ENCODE measurements around the gene ERC2.

Gene ERC2

DNA sequence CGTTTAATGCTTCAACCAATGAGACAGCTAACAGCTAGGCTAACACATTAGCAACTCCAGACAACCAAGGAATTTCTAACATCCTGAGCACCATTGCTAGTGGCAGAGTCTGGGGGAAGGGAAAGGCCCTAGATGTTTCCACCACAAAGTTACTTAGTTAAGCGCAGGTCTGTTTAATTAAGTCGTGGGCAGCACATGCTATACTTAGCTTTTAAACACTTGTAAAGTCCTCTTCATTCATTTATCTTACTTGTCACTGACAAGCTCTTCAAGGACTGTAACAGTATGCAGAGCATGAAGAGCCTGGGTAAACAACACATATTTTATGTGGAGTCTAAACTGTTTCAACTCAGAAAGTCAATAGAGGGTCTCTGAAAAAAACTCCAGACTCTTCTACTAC, 760.0 kb downstream of the ERC2 start:
- FAIRE-seq (no peak), DNase-seq (ENCODE audit: insufficient read length, low spot score) (no peak)
- TF ChIP-seq SPI1 (IDR thresholded peaks at IDR 0.05; ENCODE audit: low read depth, low read length) (no peak), POLR2A (IDR thresholded peaks at IDR 0.05; ENCODE audit: low read depth, low read length) (no peak), POU2F2 (IDR thresholded peaks at IDR 0.05; ENCODE audit: low read depth, low read length) (no peak), PAX5 (IDR thresholded peaks at IDR 0.05; ENCODE audit: insufficient read depth, low read length, severe bottlenecking) (no peak), TAF1 (IDR thresholded peaks at IDR 0.05; ENCODE audit: low read depth, low read length) (no peak), POLR2AphosphoS5 (IDR thresholded peaks at IDR 0.05; ENCODE audit: low read depth, low read length) (no peak)

GRCh38 chr3:55704521-55704920, 763.7 kb downstream of the ERC2 start:
- FAIRE-seq (no peak), DNase-seq (ENCODE audit: insufficient read length, low spot score) (no peak)
- TF ChIP-seq POLR2AphosphoS5 (IDR thresholded peaks at IDR 0.05; ENCODE audit: low read depth, low read length) (no peak), SPI1 (IDR thresholded peaks at IDR 0.05; ENCODE audit: low read depth, low read length) (no peak), PAX5 (IDR thresholded peaks at IDR 0.05; ENCODE audit: insufficient read depth, low read length, severe bottlenecking) (no peak), POLR2A (IDR thresholded peaks at IDR 0.05; ENCODE audit: low read depth, low read length) (no peak), POU2F2 (IDR thresholded peaks at IDR 0.05; ENCODE audit: low read depth, low read length) (no peak), TAF1 (IDR thresholded peaks at IDR 0.05; ENCODE audit: low read depth, low read length) (no peak)

DNA sequence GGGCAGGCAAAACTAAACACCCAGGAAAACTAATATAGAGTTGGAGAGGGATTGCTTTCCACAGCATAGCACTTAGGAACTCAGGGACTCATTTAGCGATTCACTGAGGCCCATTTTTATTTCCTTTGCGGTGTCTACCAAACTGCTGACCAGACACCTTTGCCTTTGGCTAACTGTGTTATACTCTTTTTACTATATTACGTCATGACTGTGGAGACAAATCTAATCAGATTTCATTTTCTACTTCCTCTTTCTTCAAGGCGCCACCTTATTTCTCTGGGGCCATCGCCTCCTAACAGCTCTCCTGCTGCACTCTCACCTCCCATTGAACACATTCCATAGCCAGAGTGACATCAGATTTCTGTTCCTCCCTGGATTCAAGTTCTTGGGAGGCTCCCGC, 765.4 kb downstream of the ERC2 start:
- DNase-seq (ENCODE audit: insufficient read length, low spot score) (no peak), FAIRE-seq (no peak)
- no peak for TF ChIP-seq POU2F2 (IDR thresholded peaks at IDR 0.05; ENCODE audit: low read depth, low read length)
- no peak for TF ChIP-seq PAX5 (IDR thresholded peaks at IDR 0.05; ENCODE audit: insufficient read depth, low read length, severe bottlenecking)
- no peak for TF ChIP-seq TAF1 (IDR thresholded peaks at IDR 0.05; ENCODE audit: low read depth, low read length)
- no peak for TF ChIP-seq POLR2AphosphoS5 (IDR thresholded peaks at IDR 0.05; ENCODE audit: low read depth, low read length)
- TF ChIP-seq SPI1 (IDR thresholded peaks at IDR 0.05; ENCODE audit: low read depth, low read length): no peak
- TF ChIP-seq POLR2A (IDR thresholded peaks at IDR 0.05; ENCODE audit: low read depth, low read length): no peak

GRCh38 chr3:55701997-55702396, 766.3 kb downstream of the ERC2 start:
- DNase-seq (ENCODE audit: insufficient read length, low spot score): no peak
- no peak for FAIRE-seq
- TF ChIP-seq TAF1 (IDR thresholded peaks at IDR 0.05; ENCODE audit: low read depth, low read length) (no peak), POLR2A (IDR thresholded peaks at IDR 0.05; ENCODE audit: low read depth, low read length) (no peak), POU2F2 (IDR thresholded peaks at IDR 0.05; ENCODE audit: low read depth, low read length) (no peak), SPI1 (IDR thresholded peaks at IDR 0.05; ENCODE audit: low read depth, low read length) (no peak), PAX5 (IDR thresholded peaks at IDR 0.05; ENCODE audit: insufficient read depth, low read length, severe bottlenecking) (no peak)

- FAIRE-seq (no peak), DNase-seq (ENCODE audit: insufficient read length, low spot score) (no peak)
- TF ChIP-seq POU2F2 (IDR thresholded peaks at IDR 0.05; ENCODE audit: low read depth, low read length): no peak
- no peak for TF ChIP-seq POLR2A (IDR thresholded peaks at IDR 0.05; ENCODE audit: low read depth, low read length)
- TF ChIP-seq TAF1 (IDR thresholded peaks at IDR 0.05; ENCODE audit: low read depth, low read length): no peak
- TF ChIP-seq POLR2AphosphoS5 (IDR thresholded peaks at IDR 0.05; ENCODE audit: low read depth, low read length): no peak
- no peak for TF ChIP-seq SPI1 (IDR thresholded peaks at IDR 0.05; ENCODE audit: low read depth, low read length)
- no peak for TF ChIP-seq PAX5 (IDR thresholded peaks at IDR 0.05; ENCODE audit: insufficient read depth, low read length, severe bottlenecking)
These were observed 769.4 kb downstream of the ERC2 start for GRCh38 chr3:55698831-55699230.

GRCh38 chr3:55697177-55697865, 770.9 kb downstream of the ERC2 start:
- DNase-seq (ENCODE audit: insufficient read length, low spot score) (no peak), FAIRE-seq (no peak)
- no peak for TF ChIP-seq POLR2A (IDR thresholded peaks at IDR 0.05; ENCODE audit: low read depth, low read length)

DNA sequence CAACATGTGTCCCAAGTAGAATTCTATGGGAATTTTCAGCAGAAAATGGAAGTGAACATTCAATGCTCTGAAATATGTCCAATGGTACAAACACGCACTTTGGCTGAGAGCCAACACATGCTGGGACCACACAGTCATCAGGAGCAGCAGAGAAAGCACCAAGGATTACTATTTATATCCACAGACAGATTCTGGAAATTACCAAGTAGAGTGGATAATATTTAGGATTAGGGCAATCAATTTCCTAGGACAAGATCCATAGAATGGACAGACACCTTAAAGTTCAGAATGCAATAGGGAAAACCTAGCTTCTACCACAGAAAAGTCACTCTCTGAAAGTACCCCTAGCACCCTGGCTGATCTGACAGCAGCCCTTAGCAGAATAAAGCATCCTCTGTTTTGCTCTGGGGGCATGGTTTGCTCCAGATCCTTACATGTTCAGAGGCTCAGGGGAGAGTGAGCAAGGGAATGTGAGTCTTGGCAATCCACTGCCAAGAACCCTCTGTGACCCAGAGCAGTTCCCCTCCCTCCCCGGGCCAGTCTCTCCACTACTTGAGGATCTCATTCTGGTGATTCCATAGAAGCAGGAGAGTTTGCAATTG, 775.2 kb downstream of the ERC2 start:
- FAIRE-seq (no peak), DNase-seq (ENCODE audit: insufficient read length, low spot score) (no peak)
- TF ChIP-seq SPI1 (IDR thresholded peaks at IDR 0.05; ENCODE audit: low read depth, low read length): no peak
- no peak for TF ChIP-seq TAF1 (IDR thresholded peaks at IDR 0.05; ENCODE audit: low read depth, low read length)
- no peak for TF ChIP-seq POLR2A (IDR thresholded peaks at IDR 0.05; ENCODE audit: low read depth, low read length)
- TF ChIP-seq PAX5 (IDR thresholded peaks at IDR 0.05; ENCODE audit: insufficient read depth, low read length, severe bottlenecking): no peak
- no peak for TF ChIP-seq POLR2AphosphoS5 (IDR thresholded peaks at IDR 0.05; ENCODE audit: low read depth, low read length)
- TF ChIP-seq POU2F2 (IDR thresholded peaks at IDR 0.05; ENCODE audit: low read depth, low read length): no peak

GRCh38 chr3:55692295-55692956, 775.8 kb downstream of the ERC2 start:
- no peak for TF ChIP-seq PAX5 (IDR thresholded peaks at IDR 0.05; ENCODE audit: insufficient read depth, low read length, severe bottlenecking)
- no peak for TF ChIP-seq POLR2A (IDR thresholded peaks at IDR 0.05; ENCODE audit: low read depth, low read length)
- TF ChIP-seq POU2F2 (IDR thresholded peaks at IDR 0.05; ENCODE audit: low read depth, low read length): no peak
- TF ChIP-seq TAF1 (IDR thresholded peaks at IDR 0.05; ENCODE audit: low read depth, low read length): no peak
- TF ChIP-seq SPI1 (IDR thresholded peaks at IDR 0.05; ENCODE audit: low read depth, low read length): no peak
- TF ChIP-seq POLR2AphosphoS5 (IDR thresholded peaks at IDR 0.05; ENCODE audit: low read depth, low read length): no peak
- DNase-seq (ENCODE audit: insufficient read length, low spot score) (no peak), FAIRE-seq (no peak)

- TF ChIP-seq TAF1 (IDR thresholded peaks at IDR 0.05; ENCODE audit: low read depth, low read length) (no peak), SPI1 (IDR thresholded peaks at IDR 0.05; ENCODE audit: low read depth, low read length) (no peak)
- DNase-seq (ENCODE audit: insufficient read length, low spot score) (no peak), FAIRE-seq (no peak)
These were observed 777.1 kb downstream of the ERC2 start for GRCh38 chr3:55691141-55691540.

GRCh38 chr3:55690726-55691125, 777.5 kb downstream of the ERC2 start:
- TF ChIP-seq POLR2A (IDR thresholded peaks at IDR 0.05; ENCODE audit: low read depth, low read length): no peak
- no peak for TF ChIP-seq PAX5 (IDR thresholded peaks at IDR 0.05; ENCODE audit: insufficient read depth, low read length, severe bottlenecking)
- no peak for TF ChIP-seq POU2F2 (IDR thresholded peaks at IDR 0.05; ENCODE audit: low read depth, low read length)
- TF ChIP-seq SPI1 (IDR thresholded peaks at IDR 0.05; ENCODE audit: low read depth, low read length): peak; percentile 43; the same call in 1 of the 2 replicates
- no peak for TF ChIP-seq POLR2AphosphoS5 (IDR thresholded peaks at IDR 0.05; ENCODE audit: low read depth, low read length)
- peak; percentile 95 for FAIRE-seq
- no peak for DNase-seq (ENCODE audit: insufficient read length, low spot score)
